Measurements from ENCODE around the gene ENG.

DNA sequence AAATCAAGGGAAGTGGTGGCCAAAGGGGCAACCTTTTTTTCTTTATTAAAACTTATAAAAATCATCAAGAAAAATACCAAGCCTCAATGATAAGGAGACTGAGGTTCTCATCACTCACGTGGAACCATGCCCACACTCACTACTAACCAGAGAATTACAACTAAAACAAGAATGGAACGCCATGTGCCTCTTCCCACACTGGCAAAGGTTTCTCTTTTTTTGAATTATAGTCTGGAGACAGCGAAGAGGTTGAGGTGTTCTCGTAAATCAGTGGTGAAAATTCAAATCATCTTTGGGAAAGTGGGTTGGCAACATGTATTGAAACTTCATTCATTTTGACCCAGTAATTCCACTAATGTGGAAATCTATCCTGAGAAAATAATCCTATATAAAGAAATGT, 32.4 kb downstream of the ENG start:
- TF ChIP-seq, protein P1, sequence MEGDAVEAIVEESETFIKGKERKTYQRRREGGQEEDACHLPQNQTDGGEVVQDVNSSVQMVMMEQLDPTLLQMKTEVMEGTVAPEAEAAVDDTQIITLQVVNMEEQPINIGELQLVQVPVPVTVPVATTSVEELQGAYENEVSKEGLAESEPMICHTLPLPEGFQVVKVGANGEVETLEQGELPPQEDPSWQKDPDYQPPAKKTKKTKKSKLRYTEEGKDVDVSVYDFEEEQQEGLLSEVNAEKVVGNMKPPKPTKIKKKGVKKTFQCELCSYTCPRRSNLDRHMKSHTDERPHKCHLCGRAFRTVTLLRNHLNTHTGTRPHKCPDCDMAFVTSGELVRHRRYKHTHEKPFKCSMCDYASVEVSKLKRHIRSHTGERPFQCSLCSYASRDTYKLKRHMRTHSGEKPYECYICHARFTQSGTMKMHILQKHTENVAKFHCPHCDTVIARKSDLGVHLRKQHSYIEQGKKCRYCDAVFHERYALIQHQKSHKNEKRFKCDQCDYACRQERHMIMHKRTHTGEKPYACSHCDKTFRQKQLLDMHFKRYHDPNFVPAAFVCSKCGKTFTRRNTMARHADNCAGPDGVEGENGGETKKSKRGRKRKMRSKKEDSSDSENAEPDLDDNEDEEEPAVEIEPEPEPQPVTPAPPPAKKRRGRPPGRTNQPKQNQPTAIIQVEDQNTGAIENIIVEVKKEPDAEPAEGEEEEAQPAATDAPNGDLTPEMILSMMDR (IDR thresholded peaks at IDR 0.05), result no peak
- TF ChIP-seq EP300 (IDR thresholded peaks at IDR 0.05), result no peak

All from stomach (tissue), 4 donors.